Femur (tissue), 1 donor: ENCODE data around the gene MGLL.

ENCODE experiments used
- DNase-seq: peaks from one replicate; pipeline ENCODE4 v3.0.0-alpha.2; 2017

The MGLL gene

GRCh38 chr3:127833281-127834032 is 11.1 kb upstream of the MGLL start:
- no peak for DNase-seq

GRCh38 chr3:127831723-127832172 is 9.4 kb upstream of the MGLL start:
- no peak for DNase-seq

GRCh38 chr3:127829537-127829936 is 7.2 kb upstream of the MGLL start:
- no peak for DNase-seq

GRCh38 chr3:127827808-127828207 is 5.5 kb upstream of the MGLL start:
- DNase-seq, result no peak

GRCh38 chr3:127825756-127826155 is 3.4 kb upstream of the MGLL start:
- DNase-seq, result no peak

GRCh38 chr3:127824151-127824825 is 2.0 kb upstream of the MGLL start:
- no peak for DNase-seq

- no peak for DNase-seq
Measured at GRCh38 chr3:127823426-127823857, 1.1 kb upstream of the MGLL start.

- DNase-seq, result peak; percentile 70
Measured at GRCh38 chr3:127822682-127823425, 539 bp upstream of the MGLL start.

GRCh38 chr3:127821394-127821793 is 921 bp downstream of the MGLL start:
- DNase-seq, result no peak

GRCh38 chr3:127820826-127821313 is 1.4 kb downstream of the MGLL start:
- no peak for DNase-seq

GRCh38 chr3:127820221-127820825 is 2.0 kb downstream of the MGLL start:
- DNase-seq, result no peak

- DNase-seq, result no peak
Measured at GRCh38 chr3:127819656-127820055, 2.7 kb downstream of the MGLL start.

- DNase-seq, result no peak
Measured at GRCh38 chr3:127819086-127819485, 3.2 kb downstream of the MGLL start.

GRCh38 chr3:127817406-127817841 is 4.9 kb downstream of the MGLL start:
- no peak for DNase-seq

- no peak for DNase-seq
Measured at GRCh38 chr3:127816783-127817405, 5.4 kb downstream of the MGLL start.

- DNase-seq, result no peak
Measured at GRCh38 chr3:127815641-127816605, 6.4 kb downstream of the MGLL start.

- no peak for DNase-seq
Measured at GRCh38 chr3:127815001-127815400, 7.3 kb downstream of the MGLL start.

GRCh38 chr3:127814325-127814781 is 8.0 kb downstream of the MGLL start:
- DNase-seq, result no peak

- DNase-seq, result no peak
Measured at GRCh38 chr3:127812151-127812550, 10.2 kb downstream of the MGLL start.

- no peak for DNase-seq
Measured at GRCh38 chr3:127811717-127812116, 10.6 kb downstream of the MGLL start.

- no peak for DNase-seq
Measured at GRCh38 chr3:127809611-127810010, 12.7 kb downstream of the MGLL start.
